IPS-11a (cell line): ENCODE results near the gene RAD51B.

Experiments used
- H3K4me3 ChIP-seq: one replicate; pipeline ENCODE4 v1.5.1; 2013; ENCODE audit warnings: low read depth, low read length, control low read depth

The RAD51B gene

GRCh38 chr14:68632054-68632895, 812.7 kb downstream of the RAD51B start:
- H3K4me3 ChIP-seq = no peak overlapping the region

- H3K4me3 ChIP-seq = no peak overlapping the region
Observed at GRCh38 chr14:68633131-68633991, 813.8 kb downstream of the RAD51B start.

- no peak overlapping the region for H3K4me3 ChIP-seq
Observed at GRCh38 chr14:68634332-68634731, 814.8 kb downstream of the RAD51B start.

DNA sequence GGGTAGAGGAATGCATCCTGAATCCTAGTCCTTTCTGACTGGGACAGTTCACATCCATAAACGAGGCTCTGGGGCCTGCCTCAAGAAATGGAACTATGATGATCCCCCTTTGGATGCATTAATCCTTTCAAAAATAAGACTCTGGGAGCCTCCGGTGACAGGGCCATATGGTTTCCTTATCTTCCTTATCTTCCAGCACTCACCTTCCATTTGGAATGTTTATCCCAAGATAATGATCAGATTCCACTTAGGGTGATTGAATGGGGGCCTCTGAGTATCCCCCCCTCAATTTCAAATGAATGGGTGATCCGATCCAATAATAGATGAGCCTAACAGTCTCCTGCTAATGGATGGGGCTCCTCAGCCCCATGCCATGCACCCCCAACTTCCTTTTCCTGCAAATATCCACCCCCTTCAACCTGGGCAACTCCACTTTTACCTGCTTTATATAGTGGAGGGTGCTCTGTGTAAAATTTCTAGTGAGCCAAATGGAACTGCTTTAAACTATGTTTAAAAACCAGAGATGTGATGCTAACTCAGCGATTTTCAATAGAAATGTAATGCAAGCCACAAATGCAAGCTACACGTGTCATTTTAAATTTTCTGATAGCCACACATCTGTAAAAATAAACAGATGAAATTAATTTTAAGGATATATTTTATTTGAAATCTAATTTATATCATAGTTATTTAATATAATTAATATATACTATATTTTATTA, 815.5 kb downstream of the RAD51B start:
- no peak overlapping the region for H3K4me3 ChIP-seq

DNA sequence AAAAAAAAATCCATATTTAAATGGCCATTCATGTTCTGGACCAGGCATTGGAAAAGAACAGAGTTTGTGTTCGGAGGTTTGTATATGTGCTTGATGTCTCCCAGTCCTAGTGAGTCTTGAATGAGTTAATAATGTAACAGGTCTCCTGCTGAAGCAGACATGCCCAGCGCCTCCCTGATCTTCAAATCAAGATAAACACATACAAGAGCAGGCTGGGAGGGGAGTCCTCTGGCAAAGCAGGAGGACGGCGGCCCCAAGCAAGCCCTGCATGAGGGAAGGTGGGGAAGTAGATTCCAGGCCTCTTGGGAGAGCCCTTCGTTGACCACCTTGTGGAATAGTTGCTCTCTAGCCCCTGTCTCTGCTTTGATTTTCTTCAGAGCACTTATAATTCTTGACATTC, 817.0 kb downstream of the RAD51B start:
- no peak overlapping the region for H3K4me3 ChIP-seq

GRCh38 chr14:68637106-68638021, 817.8 kb downstream of the RAD51B start:
- H3K4me3 ChIP-seq = no peak overlapping the region

DNA sequence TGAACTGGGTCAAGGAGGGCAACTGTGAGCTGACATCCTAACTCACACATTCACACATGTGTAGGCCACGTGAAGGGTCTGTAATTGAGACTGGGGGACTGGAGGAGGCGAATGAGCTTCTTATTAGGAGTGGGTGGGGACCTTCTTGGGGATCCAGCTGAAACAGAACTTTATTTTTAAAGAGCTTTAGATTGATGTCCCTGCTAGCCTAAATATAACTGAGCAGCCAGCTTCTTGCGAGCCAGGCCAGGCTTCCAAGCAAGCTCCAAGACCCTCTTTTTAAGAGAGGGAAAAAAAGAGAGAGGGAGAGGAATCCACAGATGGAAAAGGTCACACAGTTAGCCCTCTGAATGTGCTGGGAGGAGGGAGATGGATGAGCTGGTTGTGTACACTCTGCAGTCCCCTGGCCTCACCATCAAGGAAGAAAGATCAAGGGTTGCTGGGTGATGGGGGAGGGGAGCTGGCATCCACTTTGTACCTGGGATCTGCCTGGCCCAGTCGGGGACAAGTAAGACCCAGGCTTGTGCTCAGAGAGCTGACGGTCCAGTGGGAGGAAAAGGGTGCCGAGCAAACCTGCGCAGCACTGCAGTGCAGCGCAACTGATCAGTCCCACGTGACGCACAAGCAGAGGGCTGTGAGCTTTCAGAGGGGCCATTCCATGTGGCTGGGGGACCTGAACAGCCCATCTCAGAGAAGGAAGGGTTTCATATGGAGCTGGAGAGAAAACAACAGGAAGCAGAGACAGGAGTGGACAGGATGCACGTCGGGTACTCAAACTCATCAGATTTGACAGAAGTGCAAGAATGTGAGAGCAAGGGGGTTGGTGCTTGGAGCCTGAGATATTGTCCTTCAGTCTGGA, 818.8 kb downstream of the RAD51B start:
- H3K4me3 ChIP-seq = no peak overlapping the region

- H3K4me3 ChIP-seq = no peak overlapping the region
Observed at GRCh38 chr14:68639000-68639757, 819.6 kb downstream of the RAD51B start.

DNA sequence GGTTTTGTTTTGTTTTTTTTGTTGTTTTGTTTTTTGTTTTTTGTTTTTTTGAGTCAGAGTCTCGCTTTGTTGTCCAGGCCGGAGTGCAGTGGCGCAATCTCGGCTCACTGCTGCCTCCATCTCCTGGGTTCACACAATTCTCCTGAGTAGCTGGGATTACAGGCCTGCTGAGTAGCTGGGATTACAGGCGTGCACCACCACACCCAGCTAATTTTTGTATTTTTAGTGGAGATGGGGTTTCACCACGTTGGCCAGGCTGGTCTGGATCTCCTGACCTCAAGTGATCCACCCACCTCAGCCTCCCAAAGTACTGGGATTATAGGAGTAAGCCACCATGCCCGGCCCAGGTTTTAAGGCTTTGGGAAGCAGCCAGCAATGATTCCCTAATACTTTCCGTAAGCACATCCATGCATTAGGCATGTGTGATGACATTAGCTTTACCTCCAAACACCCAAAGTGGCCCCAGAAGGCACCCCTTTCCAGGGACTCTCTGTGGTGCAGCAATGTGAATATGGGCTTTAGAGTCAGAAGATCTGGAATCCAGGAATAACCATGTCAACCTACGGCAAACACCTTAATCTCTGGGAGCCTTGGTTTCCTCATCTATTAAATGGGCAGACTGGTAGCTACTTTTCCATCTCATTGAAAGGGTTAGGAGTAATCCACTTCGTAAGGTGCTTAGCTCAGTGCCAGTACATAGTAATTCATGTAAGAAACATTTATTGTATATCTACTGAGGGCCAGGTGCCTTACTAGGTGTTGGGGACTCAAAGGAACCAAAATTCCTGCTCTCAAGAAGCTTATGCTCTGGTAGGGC, 820.4 kb downstream of the RAD51B start:
- H3K4me3 ChIP-seq = no peak overlapping the region

DNA sequence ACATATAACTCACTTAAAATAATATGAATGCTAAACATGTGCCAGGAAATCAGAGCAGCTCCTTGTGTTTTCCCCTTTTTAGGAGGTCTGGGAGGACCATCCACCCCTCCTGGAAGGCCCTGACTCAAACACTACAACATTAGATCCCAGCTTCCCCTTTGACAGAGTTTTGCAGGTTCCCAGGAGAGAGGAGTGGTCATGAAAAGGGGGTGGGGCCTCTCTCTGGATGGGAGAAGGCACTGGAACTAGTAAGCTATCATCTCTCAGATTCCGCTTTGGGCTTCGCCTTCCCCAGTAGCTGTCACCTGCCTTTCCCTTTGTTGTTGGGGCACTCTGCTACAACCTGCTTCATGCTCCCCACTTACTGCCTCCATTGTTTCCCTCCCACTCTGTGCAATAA, 824.1 kb downstream of the RAD51B start:
- no peak overlapping the region for H3K4me3 ChIP-seq

- no peak overlapping the region for H3K4me3 ChIP-seq
Observed at GRCh38 chr14:68644101-68644500, 824.5 kb downstream of the RAD51B start.

- no peak overlapping the region for H3K4me3 ChIP-seq
Observed at GRCh38 chr14:68645371-68645770, 825.8 kb downstream of the RAD51B start.

- H3K4me3 ChIP-seq = no peak overlapping the region
Observed at GRCh38 chr14:68649476-68650189, 830.1 kb downstream of the RAD51B start.

DNA sequence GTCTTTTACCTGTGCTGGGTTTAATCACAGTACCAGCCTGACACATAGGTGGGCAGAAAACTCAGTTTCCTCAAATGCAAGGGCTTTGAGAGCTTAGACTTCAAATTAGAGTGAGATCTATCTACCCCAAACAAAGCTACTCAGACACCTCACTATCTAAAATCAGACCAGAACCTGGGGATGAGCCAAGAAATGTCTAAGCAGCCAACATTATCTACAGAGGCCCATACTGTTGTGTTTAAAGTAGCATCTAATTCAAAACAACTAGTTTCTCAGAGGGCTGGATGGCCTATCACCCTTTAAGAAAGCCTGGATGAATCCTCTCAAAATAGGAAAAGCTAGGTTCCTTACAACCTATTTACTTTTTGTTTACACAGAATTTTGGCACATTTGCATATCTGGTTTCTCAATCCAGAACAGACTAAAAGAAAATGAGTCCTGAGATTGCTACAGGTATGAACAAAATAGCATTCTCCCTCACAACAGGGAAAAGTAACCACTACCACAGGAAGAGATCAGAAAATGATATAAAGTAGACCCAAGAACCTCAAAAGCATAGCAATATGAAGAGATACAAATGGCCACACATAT, 830.9 kb downstream of the RAD51B start:
- no peak overlapping the region for H3K4me3 ChIP-seq

GRCh38 chr14:68651075-68651474, 831.5 kb downstream of the RAD51B start:
- no peak overlapping the region for H3K4me3 ChIP-seq

GRCh38 chr14:68651652-68652432, 832.3 kb downstream of the RAD51B start:
- H3K4me3 ChIP-seq = no peak overlapping the region
